HEK293 (cell line): ENCODE data around the gene IDNK.

Experiments
- ATF2 ChIP-seq: fragments of 450-650 bp; formaldehyde crosslinking; IDR thresholded peaks from 2 replicates; pipeline ENCODE4 v1.5.1; 2016; ENCODE audit warnings: missing biosample characterization, missing genetic modification characterization, low read depth
- CTCF ChIP-seq: fragments of 450-650 bp; formaldehyde crosslinking; IDR thresholded peaks from 2 replicates; pipeline ENCODE4 v1.5.1; 2016; ENCODE audit warnings: missing biosample characterization, missing genetic modification characterization
- REST ChIP-seq: fragments of 450-650 bp; formaldehyde crosslinking; IDR thresholded peaks from 2 replicates; pipeline ENCODE4 v1.5.1; 2016; ENCODE audit warnings: missing biosample characterization, missing genetic modification characterization
- ZBTB1 ChIP-seq: fragments of 450-650 bp; formaldehyde crosslinking; IDR thresholded peaks from 2 replicates; pipeline ENCODE4 v1.5.1; 2016; ENCODE audit warnings: missing biosample characterization, missing genetic modification characterization
- ZBTB20 ChIP-seq: fragments of 450-650 bp; formaldehyde crosslinking; IDR thresholded peaks from 2 replicates; pipeline ENCODE4 v1.5.1; 2016; ENCODE audit warnings: missing biosample characterization, missing genetic modification characterization
- ZBTB49 ChIP-seq: fragments of 450-650 bp; formaldehyde crosslinking; IDR thresholded peaks from 2 replicates; pipeline ENCODE4 v1.5.1; 2016; ENCODE audit warnings: missing biosample characterization, missing genetic modification characterization, low read depth
- ZFHX2 ChIP-seq: fragments of 450-650 bp; formaldehyde crosslinking; conservative IDR thresholded peaks from 2 replicates; pipeline ENCODE4 v1.5.1; 2016; ENCODE audit warnings: missing biosample characterization, missing genetic modification characterization
- ZNF10 ChIP-seq: fragments of 450-650 bp; formaldehyde crosslinking; IDR thresholded peaks from 2 replicates; pipeline ENCODE4 v1.5.1; 2017; ENCODE audit warnings: missing biosample characterization, missing genetic modification characterization
- ZNF121 ChIP-seq: fragments of 450-650 bp; formaldehyde crosslinking; IDR thresholded peaks from 2 replicates; pipeline ENCODE4 v1.5.1; 2016; ENCODE audit warnings: missing biosample characterization, missing genetic modification characterization
- ZNF274 ChIP-seq, 2 experiments: fragments of 200-500 bp in 1 of 2; fragments of 450-650 bp in 1 of 2; sonication (Bioruptor generic) in 1 of 2; formaldehyde crosslinking in 1 of 2; IDR thresholded peaks; 2 replicates each; pipeline versions ENCODE4 v1.5.1 to v1.6.1; 2014 to 2016; ENCODE audit warnings: borderline replicate concordance in 1 of 2, inconsistent platforms in 1 of 2, low read length in 1 of 2, missing biosample characterization in 1 of 2, missing genetic modification characterization in 1 of 2
- ZNF449 ChIP-seq: fragments of 450-650 bp; formaldehyde crosslinking; IDR thresholded peaks from 2 replicates; pipeline ENCODE4 v1.5.1; 2017; ENCODE audit warnings: missing biosample characterization, mild to moderate bottlenecking, missing genetic modification characterization, moderate library complexity
- ZNF555 ChIP-seq: fragments of 450-650 bp; formaldehyde crosslinking; conservative IDR thresholded peaks from 2 replicates; pipeline ENCODE4 v1.5.1; 2017; ENCODE audit warnings: missing biosample characterization, mild to moderate bottlenecking, missing genetic modification characterization, inconsistent platforms
- ZNF837 ChIP-seq: fragments of 450-650 bp; formaldehyde crosslinking; IDR thresholded peaks from 2 replicates; pipeline ENCODE4 v1.5.1; 2016; ENCODE audit warnings: missing biosample characterization, missing genetic modification characterization
- ZSCAN30 ChIP-seq: fragments of 450-650 bp; IDR thresholded peaks from 2 replicates; pipeline ENCODE4 v1.5.1; 2018; ENCODE audit warnings: missing biosample characterization, mild to moderate bottlenecking, missing genetic modification characterization, moderate library complexity

- TF ChIP-seq CTCF (tag by site-specific recombination) (no peak), ZNF555 (tag by site-specific recombination) (no peak), ZBTB20 (tag by site-specific recombination) (no peak), ZBTB1 (no peak), ZNF837 (tag by site-specific recombination) (no peak), ZNF10 (tag by site-specific recombination) (no peak), ZFHX2 (tag by site-specific recombination) (no peak), ZNF274 (IDR thresholded peaks at IDR 0.05; ENCODE audit: low read length) (no peak), ZNF274 (tag by site-specific recombination; IDR thresholded peaks at IDR 0.05; ENCODE audit: borderline replicate concordance) (no peak), REST (no peak), ZNF449 (no peak), ZBTB49 (tag by site-specific recombination) (no peak), ZSCAN30 (tag by site-specific recombination) (no peak), ZNF121 (tag by site-specific recombination) (no peak), ATF2 (tag by site-specific recombination) (no peak)
Measured at GRCh38 chr9:83665580-83666200, 42.7 kb downstream of the IDNK start.
